ENCODE results near the gene PSAT1. TPM values are rescaled to one million over a fixed set of nuclear protein-coding genes. Genes with fewer than 3 reads are reported as not detected.

The PSAT1 gene
- total and polyA plus RNA-seq, 2 of the 8 experiments (the other 6 are each of a cell fraction or from before 2014, with no cell fraction given): 204 to 341 TPM

DNA sequence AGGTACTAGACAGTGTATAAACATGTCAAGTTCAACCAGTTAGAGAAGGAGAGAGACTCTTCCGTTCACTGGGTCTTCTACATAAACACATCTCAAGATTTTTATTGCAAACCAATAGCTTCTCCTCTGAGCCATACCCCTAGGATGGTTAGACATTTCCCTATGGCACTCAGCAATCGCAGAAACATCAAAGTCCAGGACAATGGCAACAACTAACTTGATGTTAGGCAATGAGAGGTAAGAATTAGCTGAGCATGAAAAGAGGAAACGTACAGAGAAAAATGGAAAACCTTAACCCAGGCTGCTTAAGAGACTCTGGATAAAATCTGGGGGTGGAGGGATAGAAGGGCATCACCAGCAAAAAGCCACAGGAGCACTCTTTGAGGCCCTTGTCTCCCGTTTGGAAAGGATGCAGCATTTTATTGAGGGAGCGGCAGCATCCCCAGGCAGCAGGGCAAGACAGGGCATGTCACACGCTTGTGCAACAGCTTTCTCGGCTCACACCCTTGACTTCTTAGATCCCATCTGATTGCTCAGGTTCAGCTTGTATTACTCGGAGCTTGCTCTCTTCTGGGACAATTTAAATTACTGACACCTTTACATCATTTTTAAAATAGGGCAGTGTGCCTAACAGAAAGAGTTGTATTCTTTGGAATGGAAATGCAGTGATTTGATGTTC is 8.6 kb upstream of the PSAT1 start:
- POLR2A ChIA-PET (ENCODE audit: partially characterized antibody): interaction anchor here (0.7 to 19.2 kb wide), 3 partner anchors 12 to 38 kb away, joined by 3 to 522 read pairs (median 3); partner anchors contain the start of gene PSAT1
- no peak overlapping the region for H2BK120ac ChIP-seq (replicated peaks; ENCODE audit: low read depth, low read length)
- H3K27ac ChIP-seq (ENCODE audit: low read depth, low read length): no peak overlapping the region
- no peak overlapping the region for H3K4ac ChIP-seq (replicated peaks; ENCODE audit: insufficient read length, low read depth, low read length)
- H2AK5ac ChIP-seq (ENCODE audit: low read depth, low read length): no peak overlapping the region
- no peak overlapping the region for H4K91ac ChIP-seq (replicated peaks; ENCODE audit: insufficient read length, low read length)
- no peaks in the 10 kb centered on the region for H3K79me2 ChIP-seq (ENCODE audit: control insufficient read depth in 1 of 2, insufficient read depth in 2 of 2, low read length in 2 of 2)
- FAIRE-seq (no peak), DNase-seq (ENCODE audit: low read depth in 1 of 2, low spot score in 2 of 2) (no peak)
- H3K36me3 ChIP-seq (ENCODE audit: control insufficient read depth in 2 of 4, insufficient read depth in 4 of 4, low read length in 3 of 4): no peaks in the 10 kb centered on the region
- peak overlapping the region; percentile 69 for H2AFZ ChIP-seq (ENCODE audit: low read length)
- H3K4me3 ChIP-seq (ENCODE audit: extremely low read depth in 1 of 4, insufficient read depth in 2 of 4, low read depth in 3 of 4, low read length in 4 of 4): no peak overlapping the region
- no peaks in the 10 kb centered on the region for H3K79me1 ChIP-seq (ENCODE audit: low read depth, low read length)
- H3K9ac ChIP-seq (replicated peaks in 1 of 4; ENCODE audit: extremely low read depth in 1 of 4, low read depth in 3 of 4, low read length in 3 of 4): no peak overlapping the region
- CTCF ChIA-PET (ENCODE audit: partially characterized antibody): interaction anchor here (0.7 to 0.9 kb wide), 2 partner anchors 13 to 39 kb away, joined by 3 read pairs; no protein-coding TSS in a partner anchor
- H2BK5ac ChIP-seq (ENCODE audit: low read depth, low read length): no peak overlapping the region
- H3K23me2 ChIP-seq (ENCODE audit: low read depth, low read length): no peaks in the 10 kb centered on the region
- H3K27me3 ChIP-seq (replicated peaks in 1 of 4; ENCODE audit: control insufficient read depth in 3 of 4, extremely low read depth in 1 of 4, insufficient read depth in 3 of 4, low read length in 3 of 4): no peaks in the 10 kb centered on the region
- no peaks in the 10 kb centered on the region for H3K4me1 ChIP-seq (replicated peaks in 1 of 4; ENCODE audit: control insufficient read depth in 3 of 4, insufficient read depth in 4 of 4, low read length in 3 of 4)
- no peak overlapping the region; the same call in 1 of the 2 replicates for H3K18ac ChIP-seq (ENCODE audit: extremely low read depth, low read length)
- no peak for TF ChIP-seq KDM4A (IDR thresholded peaks at IDR 0.05; ENCODE audit: low read depth, low read length, severe bottlenecking)
- H3K56ac ChIP-seq (replicated peaks; ENCODE audit: insufficient read length, low read depth, low read length): no peak overlapping the region
- no peak overlapping the region for H3K14ac ChIP-seq (ENCODE audit: insufficient read length)
- no peak overlapping the region for H2BK12ac ChIP-seq (ENCODE audit: low read depth, low read length)
- 87% methylated on average over 8 of the region's 8 CpGs; no CpG with 5 or more reads in 1 of the 2 experiments for WGBS, 2 experiments (ENCODE audit: extremely low coverage in 1 of 2, insufficient coverage in 1 of 2, insufficient read length in 1 of 2, insufficient replicate concordance in 2 of 2, low coverage in 1 of 2, low lambda C conversion rate in 2 of 2, missing lambda C conversion rate in 1 of 2)
- H3K9me3 ChIP-seq (ENCODE audit: insufficient read depth in 2 of 2, low read depth in 1 of 2, low read length in 1 of 2): no peaks in the 10 kb centered on the region
- no peak overlapping the region for H4K5ac ChIP-seq (ENCODE audit: insufficient read length, low read depth, low read length)
- H2BK15ac ChIP-seq (ENCODE audit: low read length): no peak overlapping the region
- H4K20me1 ChIP-seq (replicated peaks in 1 of 2; ENCODE audit: control insufficient read depth in 1 of 2, insufficient read depth in 2 of 2, low read length in 2 of 2): no peaks in the 10 kb centered on the region
- no peak overlapping the region for H3K23ac ChIP-seq (ENCODE audit: insufficient read length)
- H2BK20ac ChIP-seq (ENCODE audit: low read length): no peak overlapping the region
- no peak overlapping the region for H4K8ac ChIP-seq (ENCODE audit: extremely low read depth, insufficient read depth, low read length)
- no peak overlapping the region for H3K4me2 ChIP-seq (ENCODE audit: insufficient read depth in 1 of 2, low read depth in 2 of 2, low read length in 2 of 2)

All from H1 (cell line).